Naive thymus-derived CD4-positive, alpha-beta T cell (primary cell): Measurements from ENCODE around the gene PAX3. TPM values are rescaled to one million over a fixed set of nuclear protein-coding genes. Genes with fewer than 3 reads are reported as not detected.

Source experiments
- ATAC-seq: fragments of 150-1000 bp; cut with Tn5 transposase; 2 replicates; pipeline ENCODE4 v1.10.0; 2021; ENCODE audit warnings: mild to moderate bottlenecking, moderate library complexity
- CTCF ChIA-PET: fragments of 350-600 bp; sonication (Branson Sonifier 250); formaldehyde crosslinking; loops from one replicate; lab custom pipeline; 2021; ENCODE audit warnings: antibody characterized with exemption; lab: Charles Lee
- POLR2A ChIA-PET: fragments of 350-600 bp; sonication (Branson Sonifier 250); formaldehyde crosslinking; loops from one replicate; lab custom pipeline; 2021; ENCODE audit warnings: antibody characterized with exemption, inconsistent platforms; lab: Charles Lee
- DNase-seq, 9 donors: peaks; one replicate each; pipeline versions ENCODE4 v3.0.0 to v3.0.0-alpha.2; 2020 to 2022; ENCODE audit warnings: mixed read lengths in 1 of 9
- H3K27ac ChIP-seq: one replicate; pipeline ENCODE4 v1.7.0; 2013; ENCODE audit warnings: mild to moderate bottlenecking, low read depth, low read length, moderate library complexity
- H3K27me3 ChIP-seq, 2 donors: one replicate each; pipeline ENCODE4 v1.7.0; 2013; ENCODE audit warnings: low read length in 2 of 2, mild to moderate bottlenecking in 2 of 2, moderate library complexity in 2 of 2; ENCODE audit not compliant: control insufficient read depth in 2 of 2, insufficient read depth in 2 of 2
- H3K36me3 ChIP-seq, 3 experiments: 1 replicate in 2 of 3; 2 replicates in 1 of 3; pipeline ENCODE4 v1.7.0; 2013; ENCODE audit warnings: low read length in 3 of 3, mild to moderate bottlenecking in 3 of 3, moderate library complexity in 1 of 3; ENCODE audit not compliant: insufficient read depth in 3 of 3, control insufficient read depth in 2 of 3
- H3K4me1 ChIP-seq, 2 donors: one replicate each; pipeline ENCODE4 v1.7.0; 2013; ENCODE audit warnings: low read length in 2 of 2, mild to moderate bottlenecking in 2 of 2, moderate library complexity in 1 of 2; ENCODE audit not compliant: control insufficient read depth in 2 of 2, insufficient read depth in 2 of 2
- H3K4me3 ChIP-seq: 2 replicates; pipeline ENCODE4 v1.7.0; 2013; ENCODE audit warnings: mild to moderate bottlenecking, low read length
- H3K9me3 ChIP-seq, 3 experiments: 1 replicate in 2 of 3; 2 replicates in 1 of 3; pipeline ENCODE4 v1.7.0; 2013; ENCODE audit warnings: low read length in 3 of 3; ENCODE audit not compliant: control insufficient read depth in 2 of 3
- H3K27ac Mint-ChIP-seq, 9 donors: one replicate each; pipeline ENCODE4 v1.8.0; 2020 to 2022; ENCODE audit warnings: mixed read lengths in 9 of 9, mild to moderate bottlenecking in 8 of 9, moderate library complexity in 5 of 9, inconsistent platforms in 2 of 9
- H3K27me3 Mint-ChIP-seq, 5 donors: one replicate each; pipeline ENCODE4 v1.8.0; 2021 to 2022; ENCODE audit warnings: mixed read lengths in 5 of 5, mild to moderate bottlenecking in 1 of 5
- H3K36me3 Mint-ChIP-seq, 5 donors: one replicate each; pipeline ENCODE4 v1.8.0; 2020 to 2022; ENCODE audit warnings: mixed read lengths in 5 of 5, mild to moderate bottlenecking in 3 of 5, inconsistent platforms in 1 of 5
- H3K4me1 Mint-ChIP-seq, 7 donors: one replicate each; pipeline ENCODE4 v1.8.0; 2020 to 2022; ENCODE audit warnings: mixed read lengths in 7 of 7, mild to moderate bottlenecking in 3 of 7, inconsistent platforms in 1 of 7
- H3K4me3 Mint-ChIP-seq, 10 donors: one replicate each; pipeline ENCODE4 v1.8.0; 2020 to 2022; ENCODE audit warnings: mild to moderate bottlenecking in 10 of 10, mixed read lengths in 10 of 10, moderate library complexity in 6 of 10, inconsistent platforms in 2 of 10
- H3K9me3 Mint-ChIP-seq, 11 donors: one replicate each; pipeline ENCODE4 v1.8.0; 2020 to 2022; ENCODE audit warnings: mixed read lengths in 11 of 11, mild to moderate bottlenecking in 4 of 11, inconsistent platforms in 1 of 11, moderate library complexity in 1 of 11
- intact Hi-C, 2 donors: fragments of 100-400 bp; cut with micrococcal nuclease; formaldehyde crosslinking; loops; one replicate each; pipeline ENCODE4 v1.15.1; 2023
- polyA plus RNA-seq, 2 donors: library from polyadenylated mRNA; unstranded; fragments of 300-500 nt; fragmentation: Illumina TruSeq; gene quantifications; one replicate each; pipeline ENCODE4 v1.2.3, GENCODE V29; 2021
- total RNA-seq, 6 experiments: library from RNA in 5 of 6; stranded (reverse) in 5 of 6; gene quantifications; 1 replicate in 5 of 6; 2 replicates in 1 of 6; pipeline ENCODE4 v1.2.3 and lab custom pipeline; 2021 to 2026

PAX3 gene
- total and polyA plus RNA-seq, 7 experiments from 2014 or later = not detected

DNA sequence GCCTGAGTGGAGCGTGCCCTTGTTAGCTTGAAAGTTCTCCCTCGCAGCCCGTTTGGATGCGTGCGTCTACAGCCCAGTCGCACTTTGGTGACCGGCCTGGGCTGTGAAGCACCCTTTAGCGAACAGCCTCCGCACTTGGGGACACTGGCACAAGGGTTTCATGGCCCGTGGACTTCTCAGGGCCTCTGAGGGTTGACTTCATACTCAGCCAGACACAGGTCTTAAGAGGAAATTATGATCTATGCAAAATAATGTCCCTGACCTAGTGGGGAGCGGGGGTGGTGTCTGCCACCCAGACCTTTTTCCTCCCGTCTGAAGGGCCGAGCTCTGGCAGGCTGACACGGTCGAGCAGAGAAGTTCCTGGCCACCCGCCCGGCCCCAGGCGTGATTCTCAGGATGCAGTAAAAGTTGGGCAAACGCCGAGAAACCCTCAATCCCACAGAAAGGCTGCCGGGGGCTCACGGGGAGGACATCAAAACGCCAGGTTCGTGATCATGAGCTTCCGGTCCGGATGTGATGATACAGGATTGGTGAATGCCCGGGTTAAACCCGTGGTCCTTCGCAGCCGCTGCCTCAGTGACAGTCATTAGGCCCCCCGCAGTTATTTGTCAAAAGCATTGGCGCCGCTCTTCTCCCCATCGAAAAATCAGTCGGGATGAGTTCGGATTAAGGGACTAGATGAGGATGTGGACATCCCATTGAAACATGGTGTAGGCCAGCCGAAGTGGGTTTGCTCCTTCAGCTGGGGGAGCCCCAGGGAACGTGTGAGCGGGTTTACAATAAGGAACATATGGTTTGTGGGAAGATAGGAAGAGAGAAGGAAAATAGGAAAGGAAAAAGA, 3.6 kb upstream of the PAX3 start:
- peak overlapping the region in 1 of 9 donors; percentile 71 for H3K27ac Mint-ChIP-seq
- intact Hi-C loops = no loop called here
- Histone ChIP-seq H3K4me3 (no peak overlapping the region), H3K9me3 (no peaks in the 10 kb centered on the region), H3K36me3 (no peaks in the 10 kb centered on the region), H3K27me3 (peaks cover 17 to 24% of the 10 kb centered on the region in 2 donors), H3K4me1 (peaks cover 0 to 12% of the 10 kb centered on the region in 2 donors), H3K27ac (no peak overlapping the region)
- peaks cover 3 to 19% (median 9%) of the 10 kb centered on the region in 5 donors for H3K36me3 Mint-ChIP-seq
- no peak for DNase-seq
- POLR2A ChIA-PET = no interaction called here
- H3K4me3 Mint-ChIP-seq = peak overlapping the region in 7 of 10 donors; percentile 22 to 77 (median 37)
- H3K4me1 Mint-ChIP-seq = peaks cover 33 to 56% (median 45%) of the 10 kb centered on the region in 7 donors
- H3K9me3 Mint-ChIP-seq = peaks cover 6 to 24% (median 11%) of the 10 kb centered on the region in 11 donors
- no peak for ATAC-seq
- CTCF ChIA-PET = no interaction called here
- peaks cover 83 to 98% (median 90%) of the 10 kb centered on the region in 5 donors for H3K27me3 Mint-ChIP-seq

DNA sequence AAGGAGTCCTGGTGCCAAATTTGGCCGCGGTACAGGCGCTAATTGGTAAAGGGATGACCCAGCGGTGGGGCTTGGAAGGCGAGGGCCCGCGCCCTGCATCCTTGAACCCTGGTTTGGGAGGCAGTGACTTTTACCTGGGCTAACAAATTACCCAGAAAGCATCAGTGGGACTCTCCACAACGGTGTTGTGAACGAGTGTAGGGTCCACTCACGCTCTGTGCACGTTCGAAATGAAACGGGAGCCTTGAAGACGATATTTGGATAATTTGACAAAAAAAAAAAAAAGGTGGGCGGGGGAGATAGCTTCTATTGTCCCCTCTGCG, 3.0 kb upstream of the PAX3 start:
- intact Hi-C loops = loop anchor here in 1 of 2 donors (1.0 kb wide), 1 partner anchor 12 kb away; no protein-coding TSS in a partner anchor
- ATAC-seq (no peak), DNase-seq (no peak)
- Histone ChIP-seq H3K36me3 (no peaks in the 10 kb centered on the region), H3K4me1 (peaks cover 0 to 10% of the 10 kb centered on the region in 2 donors), H3K9me3 (no peaks in the 10 kb centered on the region), H3K27ac (no peak overlapping the region), H3K4me3 (no peak overlapping the region), H3K27me3 (peaks cover 14 to 26% of the 10 kb centered on the region in 2 donors)
- ChIA-PET POLR2A (no interaction called here), CTCF (no interaction called here)
- peak overlapping the region in 1 of 10 donors; percentile 16 for H3K4me3 Mint-ChIP-seq
- peaks cover 6 to 28% (median 10%) of the 10 kb centered on the region in 11 donors for H3K9me3 Mint-ChIP-seq
- H3K4me1 Mint-ChIP-seq = peaks cover 28 to 58% (median 46%) of the 10 kb centered on the region in 7 donors
- peaks cover 86 to 98% (median 91%) of the 10 kb centered on the region in 5 donors for H3K27me3 Mint-ChIP-seq
- H3K36me3 Mint-ChIP-seq = peaks cover 3 to 19% (median 9%) of the 10 kb centered on the region in 5 donors
- peak overlapping the region in 1 of 9 donors; percentile 71 for H3K27ac Mint-ChIP-seq

DNA sequence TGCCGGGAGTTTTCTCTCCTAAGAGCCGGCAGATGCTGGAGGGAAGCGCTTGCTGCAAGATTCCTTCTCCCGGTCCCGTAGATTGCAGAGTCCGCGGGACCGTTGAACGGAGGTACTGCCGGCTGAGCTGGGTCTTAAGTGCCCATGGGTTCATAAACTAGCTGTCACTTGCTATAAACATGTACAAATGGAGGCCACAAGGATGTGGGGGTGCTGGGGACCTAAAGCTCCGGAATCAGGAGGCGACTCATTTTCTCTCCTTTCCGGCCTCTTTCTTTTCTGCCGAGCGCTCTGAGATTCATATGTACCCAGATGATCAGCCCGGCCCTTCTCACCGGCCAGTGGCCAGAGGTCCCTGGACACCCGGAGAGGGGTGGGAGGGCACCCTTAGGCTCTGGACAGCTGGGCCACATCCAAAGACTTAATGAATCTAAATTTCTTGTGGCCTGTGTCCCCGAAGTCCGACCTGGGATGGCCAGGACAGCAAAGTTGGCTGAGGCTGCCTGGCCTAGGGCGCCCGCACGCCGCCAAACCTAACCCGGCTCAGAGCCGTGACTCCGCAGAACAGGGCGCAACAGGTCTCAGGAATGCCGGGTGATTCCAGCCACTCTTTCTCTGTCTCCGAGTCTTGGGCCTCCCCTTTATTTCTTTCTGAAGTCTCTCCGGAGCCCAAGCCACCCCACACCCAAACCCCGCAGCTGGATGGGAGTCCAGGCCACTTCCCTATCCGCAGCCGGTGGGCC, 2.4 kb upstream of the PAX3 start:
- Histone ChIP-seq H3K9me3 (no peaks in the 10 kb centered on the region), H3K36me3 (no peaks in the 10 kb centered on the region), H3K27ac (no peak overlapping the region), H3K27me3 (peaks cover 14 to 26% of the 10 kb centered on the region in 2 donors), H3K4me3 (no peak overlapping the region), H3K4me1 (peaks cover 0 to 5% of the 10 kb centered on the region in 2 donors)
- intact Hi-C loops = loop anchor here in 1 of 2 donors (1.0 kb wide), 1 partner anchor 12 kb away; no protein-coding TSS in a partner anchor
- ATAC-seq (no peak), DNase-seq (no peak)
- Mint-ChIP-seq H3K27ac (no peak overlapping the region), H3K4me3 (no peak overlapping the region), H3K4me1 (peaks cover 29 to 59% (median 47%) of the 10 kb centered on the region in 7 donors), H3K9me3 (peaks cover 6 to 31% (median 10%) of the 10 kb centered on the region in 11 donors), H3K36me3 (peaks cover 3 to 19% (median 9%) of the 10 kb centered on the region in 5 donors), H3K27me3 (peaks cover 85 to 99% (median 91%) of the 10 kb centered on the region in 5 donors)
- POLR2A ChIA-PET = no interaction called here
- CTCF ChIA-PET = no interaction called here

DNA sequence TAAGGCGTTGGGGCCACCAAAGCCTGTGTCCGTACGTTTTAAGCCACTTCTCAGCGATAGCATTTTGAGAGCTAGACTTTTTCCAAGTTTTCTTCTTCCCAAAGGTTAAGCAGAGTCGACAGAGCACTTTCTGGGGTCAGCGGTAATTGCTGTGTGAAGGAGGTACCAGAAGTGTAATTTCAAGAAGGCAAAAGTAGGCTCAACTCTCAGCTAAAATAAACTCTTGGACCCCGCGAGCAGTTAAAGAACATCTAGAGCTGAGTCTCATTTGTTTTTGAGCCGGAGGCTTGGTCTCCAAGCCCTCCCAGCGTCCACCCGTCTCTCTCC, 1.9 kb upstream of the PAX3 start:
- Mint-ChIP-seq H3K4me3 (no peak overlapping the region), H3K27me3 (peaks cover 87 to 99% (median 94%) of the 10 kb centered on the region in 5 donors), H3K9me3 (peaks cover 6 to 34% (median 10%) of the 10 kb centered on the region in 11 donors), H3K4me1 (peaks cover 30 to 61% (median 49%) of the 10 kb centered on the region in 7 donors), H3K27ac (no peak overlapping the region), H3K36me3 (peaks cover 3 to 19% (median 9%) of the 10 kb centered on the region in 5 donors)
- Histone ChIP-seq H3K4me1 (peaks cover 0 to 8% of the 10 kb centered on the region in 2 donors), H3K9me3 (no peaks in the 10 kb centered on the region), H3K27ac (no peak overlapping the region), H3K36me3 (no peaks in the 10 kb centered on the region), H3K4me3 (no peak overlapping the region), H3K27me3 (peaks cover 14 to 26% of the 10 kb centered on the region in 2 donors)
- intact Hi-C loops = loop anchor here in 1 of 2 donors (1.0 kb wide), 1 partner anchor 13 kb away; no protein-coding TSS in a partner anchor
- ChIA-PET POLR2A (no interaction called here), CTCF (no interaction called here)
- ATAC-seq = no peak
- no peak for DNase-seq

DNA sequence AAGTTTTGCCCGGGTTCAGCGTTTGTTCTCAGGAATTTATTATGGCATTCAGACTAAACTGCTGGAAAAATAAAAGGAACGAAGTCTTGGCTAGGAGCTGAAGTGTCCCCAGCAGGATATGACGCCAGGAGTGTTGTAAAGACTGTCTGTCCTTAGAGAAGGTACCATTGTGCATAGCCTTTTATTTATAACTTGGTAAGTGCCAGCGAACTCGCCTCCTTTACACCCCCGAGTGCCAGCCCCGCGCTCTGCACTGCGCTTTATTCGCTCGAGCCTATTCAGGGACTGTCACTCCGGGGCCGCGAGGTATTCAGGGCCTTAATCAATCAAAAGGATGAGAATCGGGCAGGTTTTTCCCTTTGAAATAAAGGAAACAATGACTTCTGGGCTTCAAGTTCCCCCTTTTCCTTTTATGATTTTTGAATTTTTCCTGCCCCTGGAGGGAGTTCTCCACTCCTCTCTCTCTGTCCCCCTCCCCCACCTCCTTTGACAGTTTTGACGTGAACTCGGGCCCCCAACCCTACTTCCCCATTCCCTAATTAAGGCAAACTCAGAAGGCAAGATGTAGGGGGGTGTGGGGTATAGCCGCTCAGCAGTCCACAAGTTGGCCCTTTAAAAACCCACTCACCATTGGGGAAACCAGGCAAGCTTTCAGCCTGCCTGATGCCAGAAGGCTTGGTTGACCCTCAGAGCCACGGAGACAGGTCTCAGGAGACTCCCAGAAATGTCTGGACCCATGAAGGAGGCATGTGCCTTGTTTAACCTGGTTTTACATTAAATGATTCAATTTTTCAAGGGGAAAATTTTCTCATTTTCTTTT, 1.3 kb upstream of the PAX3 start:
- Mint-ChIP-seq H3K4me1 (peaks cover 31 to 62% (median 47%) of the 10 kb centered on the region in 7 donors), H3K4me3 (peak overlapping the region in 1 of 10 donors; percentile 32), H3K27ac (peak overlapping the region in 1 of 9 donors; percentile 75), H3K36me3 (peaks cover 3 to 19% (median 9%) of the 10 kb centered on the region in 5 donors), H3K27me3 (peaks cover 86 to 99% (median 94%) of the 10 kb centered on the region in 5 donors), H3K9me3 (peaks cover 6 to 34% (median 10%) of the 10 kb centered on the region in 11 donors)
- Histone ChIP-seq H3K36me3 (no peaks in the 10 kb centered on the region), H3K9me3 (no peaks in the 10 kb centered on the region), H3K27me3 (peaks cover 13 to 30% of the 10 kb centered on the region in 2 donors), H3K27ac (no peak overlapping the region), H3K4me3 (no peak overlapping the region), H3K4me1 (peaks cover 0 to 8% of the 10 kb centered on the region in 2 donors)
- no peak for ATAC-seq
- intact Hi-C loops = no loop called here
- CTCF ChIA-PET = no interaction called here
- POLR2A ChIA-PET = no interaction called here
- no peak for DNase-seq

DNA sequence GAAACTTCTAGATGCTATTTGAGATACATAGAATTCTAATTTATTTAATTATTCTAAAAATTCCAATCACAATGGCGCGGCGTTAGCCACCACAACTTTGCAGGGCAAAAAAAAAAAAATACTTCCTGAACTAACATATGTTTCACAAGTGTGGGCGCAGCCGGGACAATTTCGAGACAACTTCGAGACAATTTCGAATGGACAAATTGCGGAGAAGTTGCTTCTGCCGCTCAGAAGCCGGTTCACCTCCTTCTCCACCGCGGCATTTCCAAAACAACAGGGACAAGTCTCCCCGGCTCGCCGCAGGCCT, 842 bp downstream of the PAX3 start:
- Histone ChIP-seq H3K4me3 (no peak overlapping the region), H3K36me3 (no peaks in the 10 kb centered on the region), H3K27ac (no peak overlapping the region), H3K27me3 (peaks cover 5 to 31% of the 10 kb centered on the region in 2 donors), H3K4me1 (peaks cover 0 to 5% of the 10 kb centered on the region in 2 donors), H3K9me3 (no peaks in the 10 kb centered on the region)
- CTCF ChIA-PET = no interaction called here
- H3K27me3 Mint-ChIP-seq = peaks cover 85 to 99% (median 92%) of the 10 kb centered on the region in 5 donors
- POLR2A ChIA-PET = no interaction called here
- H3K27ac Mint-ChIP-seq = peak overlapping the region in 1 of 9 donors; percentile 38
- H3K9me3 Mint-ChIP-seq = peaks cover 2 to 24% (median 8%) of the 10 kb centered on the region in 11 donors
- H3K4me1 Mint-ChIP-seq = peaks cover 27 to 46% (median 34%) of the 10 kb centered on the region in 7 donors
- H3K36me3 Mint-ChIP-seq = peaks cover 0 to 11% (median 6%) of the 10 kb centered on the region in 5 donors
- no peak for DNase-seq
- ATAC-seq = no peak
- intact Hi-C loops = no loop called here
- H3K4me3 Mint-ChIP-seq = peak overlapping the region in 2 of 10 donors; percentile 2 to 38
